HG03432 (cell line): ENCODE data around the gene ATG9A.

Source experiments
- ATAC-seq: cut with Tn5 transposase; IDR thresholded peaks from one replicate; pipeline ENCODE4 v1.9.1; 2021; ENCODE audit warnings: mild to moderate bottlenecking, moderate library complexity; ENCODE audit not compliant: unreplicated experiment

The ATG9A gene

GRCh38 chr2:219223831-219224610, 5.4 kb downstream of the ATG9A start:
- no peak for ATAC-seq

- no peak for ATAC-seq
Measured at GRCh38 chr2:219221957-219222518, 7.4 kb downstream of the ATG9A start.

- no peak for ATAC-seq
Measured at GRCh38 chr2:219220652-219221402, 8.6 kb downstream of the ATG9A start.

GRCh38 chr2:219219784-219220532, 9.5 kb downstream of the ATG9A start:
- no peak for ATAC-seq

GRCh38 chr2:219218732-219219701, 10.4 kb downstream of the ATG9A start, which contains the start of gene ABCB6:
Gene ABCB6 (minus strand): TSS chr2:219218958. CDS start chr2:219218673, 285 bp downstream.
- peak; percentile 82 for ATAC-seq

GRCh38 chr2:219218217-219218731, 11.2 kb downstream of the ATG9A start:
- no peak for ATAC-seq

GRCh38 chr2:219216535-219216915, 12.9 kb downstream of the ATG9A start:
- no peak for ATAC-seq

GRCh38 chr2:219215871-219216534, 13.4 kb downstream of the ATG9A start:
- no peak for ATAC-seq

GRCh38 chr2:219214786-219215185, 14.7 kb downstream of the ATG9A start:
- no peak for ATAC-seq

- ATAC-seq = no peak
Measured at GRCh38 chr2:219214141-219214540, 15.3 kb downstream of the ATG9A start.

- no peak for ATAC-seq
Measured at GRCh38 chr2:219213486-219214071, 15.9 kb downstream of the ATG9A start.

GRCh38 chr2:219213026-219213415, 16.4 kb downstream of the ATG9A start:
- no peak for ATAC-seq

GRCh38 chr2:219210886-219211362, 18.5 kb downstream of the ATG9A start:
- ATAC-seq = no peak

- no peak for ATAC-seq
Measured at GRCh38 chr2:219210196-219210885, 19.1 kb downstream of the ATG9A start.

- no peak for ATAC-seq
Measured at GRCh38 chr2:219209236-219210195, 19.9 kb downstream of the ATG9A start.

GRCh38 chr2:219207884-219208740, 21.3 kb downstream of the ATG9A start:
- no peak for ATAC-seq
